Measurements from ENCODE around the gene NDUFA7.

- TF ChIP-seq HEYL (CRISPR knock-in tag; IDR thresholded peaks at IDR 0.05) (no peak), CTCF (IDR thresholded peaks at IDR 0.05) (no peak), POLR2A (IDR thresholded peaks at IDR 0.05; ENCODE audit: low read length) (no peak), MAZ (IDR thresholded peaks at IDR 0.05; ENCODE audit: borderline replicate concordance, low read depth, low read length) (no peak), PHF8 (IDR thresholded peaks at IDR 0.05; ENCODE audit: borderline replicate concordance, low read depth) (no peak)
Measured at GRCh38 chr19:8338835-8339234, 17.7 kb upstream of the NDUFA7 start.

All from A549 (cell line).